Mesenchymal stem cell (in vitro differentiated cells and primary cell): ENCODE measurements around the gene GREB1L.

Source experiments
- DNase-seq: peaks from one replicate; pipeline ENCODE4 v3.0.0-alpha.2; 2013
- H2AFZ ChIP-seq: one replicate; pipeline ENCODE4 v1.6.1; 2013; ENCODE audit warnings: low read depth, mild to moderate bottlenecking, control low read depth, inconsistent platforms, low read length, moderate library complexity
- H2AK5ac ChIP-seq: 2 replicates; pipeline ENCODE4 v1.6.1; 2013; ENCODE audit warnings: low read length, moderate library complexity, mild to moderate bottlenecking, inconsistent platforms; ENCODE audit not compliant: severe bottlenecking
- H2BK120ac ChIP-seq: one replicate; pipeline ENCODE4 v1.6.1; 2013; ENCODE audit warnings: low read depth, mild to moderate bottlenecking, inconsistent platforms, low read length, moderate library complexity
- H2BK12ac ChIP-seq, 2 experiments: one replicate each; pipeline ENCODE4 v1.6.1; 2013; ENCODE audit warnings: inconsistent platforms in 2 of 2, low read length in 2 of 2, mild to moderate bottlenecking in 2 of 2, moderate library complexity in 2 of 2, control low read depth in 1 of 2
- H2BK15ac ChIP-seq: one replicate; pipeline ENCODE4 v1.6.1; 2013; ENCODE audit warnings: mild to moderate bottlenecking, low read depth, inconsistent platforms; ENCODE audit not compliant: poor library complexity, severe bottlenecking
- H2BK5ac ChIP-seq: 2 replicates; pipeline ENCODE4 v1.6.1; 2013; ENCODE audit warnings: low read depth, mild to moderate bottlenecking, low read length, control low read depth, inconsistent platforms; ENCODE audit not compliant: poor library complexity, severe bottlenecking
- H3K14ac ChIP-seq, 2 experiments: one replicate each; pipeline ENCODE4 v1.6.1; 2013; ENCODE audit warnings: inconsistent platforms in 2 of 2, low read length in 2 of 2, control low read depth in 1 of 2, mild to moderate bottlenecking in 1 of 2, moderate library complexity in 1 of 2
- H3K18ac ChIP-seq, 2 experiments: one replicate each; pipeline ENCODE4 v1.6.1; 2013; ENCODE audit warnings: inconsistent platforms in 2 of 2, low read length in 2 of 2, control low read depth in 1 of 2, low read depth in 1 of 2, mild to moderate bottlenecking in 1 of 2
- H3K23ac ChIP-seq, 2 experiments: one replicate each; pipeline ENCODE4 v1.6.1; 2013; ENCODE audit warnings: inconsistent platforms in 2 of 2, low read length in 2 of 2, mild to moderate bottlenecking in 2 of 2, moderate library complexity in 2 of 2, control low read depth in 1 of 2
- H3K27ac ChIP-seq: 2 replicates; pipeline ENCODE4 v1.5.1; 2013; ENCODE audit warnings: mild to moderate bottlenecking, moderate library complexity, low read length, control low read depth, inconsistent platforms; ENCODE audit not compliant: poor library complexity, severe bottlenecking
- H3K27me3 ChIP-seq, 2 experiments: 2 replicates each; pipeline versions ENCODE4 v1.6.1 to v1.7.0; 2013; ENCODE audit warnings: low read length in 2 of 2, mild to moderate bottlenecking in 2 of 2, moderate library complexity in 2 of 2, control low read depth in 1 of 2, inconsistent platforms in 1 of 2; ENCODE audit not compliant: control insufficient read depth in 1 of 2, insufficient read depth in 1 of 2
- H3K36me3 ChIP-seq, 2 experiments: 2 replicates each; pipeline versions ENCODE4 v1.6.1 to v1.7.0; 2013; ENCODE audit warnings: low read length in 2 of 2, control low read depth in 1 of 2, inconsistent platforms in 1 of 2, low read depth in 1 of 2, mild to moderate bottlenecking in 1 of 2; ENCODE audit not compliant: insufficient read depth in 2 of 2, control insufficient read depth in 1 of 2
- H3K4ac ChIP-seq, 2 experiments: one replicate each; pipeline ENCODE4 v1.6.1; 2013; ENCODE audit warnings: inconsistent platforms in 2 of 2, low read length in 2 of 2, mild to moderate bottlenecking in 2 of 2, moderate library complexity in 2 of 2, control low read depth in 1 of 2, low read depth in 1 of 2
- H3K4me1 ChIP-seq: 2 replicates; pipeline ENCODE4 v1.6.1; 2013; ENCODE audit warnings: low read depth, low read length, control low read depth; ENCODE audit not compliant: control insufficient read depth, insufficient read depth
- H3K4me2 ChIP-seq: 2 replicates; pipeline ENCODE4 v1.6.1; 2013; ENCODE audit warnings: low read length, mild to moderate bottlenecking, inconsistent platforms; ENCODE audit not compliant: poor library complexity, severe bottlenecking
- H3K4me3 ChIP-seq, 2 experiments: 2 replicates each; pipeline versions ENCODE4 v1.5.1 to v1.7.0; 2013; ENCODE audit warnings: low read length in 2 of 2, mild to moderate bottlenecking in 2 of 2, control low read depth in 1 of 2, low read depth in 1 of 2; ENCODE audit not compliant: insufficient read depth in 1 of 2
- H3K79me1 ChIP-seq: replicated peaks from 2 replicates; pipeline ENCODE4 v1.6.1; 2013; ENCODE audit warnings: mild to moderate bottlenecking, control low read depth, low read length, inconsistent platforms; ENCODE audit not compliant: poor library complexity, severe bottlenecking
- H3K9ac ChIP-seq: 2 replicates; pipeline ENCODE4 v1.7.0; 2013; ENCODE audit warnings: mild to moderate bottlenecking, low read length, moderate library complexity
- H3K9me3 ChIP-seq: 2 replicates; pipeline ENCODE4 v1.7.0; 2013; ENCODE audit warnings: mild to moderate bottlenecking, low read length; ENCODE audit not compliant: control insufficient read depth
- H4K8ac ChIP-seq: one replicate; pipeline ENCODE4 v1.6.1; 2013; ENCODE audit warnings: inconsistent platforms, mild to moderate bottlenecking, low read length, moderate library complexity
- H4K91ac ChIP-seq: one replicate; pipeline ENCODE4 v1.6.1; 2013; ENCODE audit warnings: mild to moderate bottlenecking, low read length, inconsistent platforms
- WGBS: methylation state at CpG from one replicate; pipeline ENCODE4 v1.1.7; 2013; ENCODE audit warnings: mixed read lengths; 5-methylcytosine and 5-hydroxymethylcytosine counted together

The GREB1L gene

GRCh38 chr18:21389903-21390302 lies 147.9 kb downstream of the GREB1L start:
- Histone ChIP-seq H2AFZ (no peak overlapping the region), H3K4me1 (peaks cover 1% of the 10 kb centered on the region), H2BK15ac (no peak overlapping the region), H3K27ac (no peak overlapping the region), H3K4ac (no peak overlapping the region), H3K9me3 (no peaks in the 10 kb centered on the region), H3K18ac (no peak overlapping the region), H2AK5ac (no peak overlapping the region), H4K8ac (no peak overlapping the region), H2BK12ac (no peak overlapping the region), H4K91ac (no peak overlapping the region), H3K4me2 (no peak overlapping the region), H3K27me3 (no peaks in the 10 kb centered on the region), H3K9ac (no peak overlapping the region), H3K14ac (no peak overlapping the region), H3K4me3 (no peak overlapping the region), H3K23ac (no peak overlapping the region), H2BK120ac (no peak overlapping the region), H3K79me1 (no peaks in the 10 kb centered on the region), H3K36me3 (no peaks in the 10 kb centered on the region), H2BK5ac (no peak overlapping the region)
- DNase-seq: no peak
- 100% methylated on average over 1 of the region's 1 CpG for WGBS

GRCh38 chr18:21391074-21391673 lies 149.1 kb downstream of the GREB1L start:
- 29% methylated on average over 1 of the region's 3 CpGs for WGBS
- Histone ChIP-seq H3K14ac (no peak overlapping the region), H2BK12ac (no peak overlapping the region), H2BK120ac (no peak overlapping the region), H3K9me3 (no peaks in the 10 kb centered on the region), H3K18ac (no peak overlapping the region), H2AK5ac (no peak overlapping the region), H3K9ac (no peak overlapping the region), H3K27me3 (no peaks in the 10 kb centered on the region), H3K23ac (no peak overlapping the region), H3K79me1 (no peaks in the 10 kb centered on the region), H3K27ac (no peak overlapping the region), H3K4me2 (no peak overlapping the region), H2AFZ (no peak overlapping the region), H2BK15ac (no peak overlapping the region), H3K4me1 (peaks cover 1% of the 10 kb centered on the region), H3K4ac (no peak overlapping the region), H3K36me3 (no peaks in the 10 kb centered on the region), H4K8ac (no peak overlapping the region), H3K4me3 (no peak overlapping the region), H4K91ac (no peak overlapping the region), H2BK5ac (no peak overlapping the region)
- peak; percentile 31 for DNase-seq

GRCh38 chr18:21393986-21394385 lies 152.0 kb downstream of the GREB1L start:
- WGBS: 97% methylated on average over 3 of the region's 3 CpGs

GRCh38 chr18:21398121-21398520 lies 156.1 kb downstream of the GREB1L start:
- Histone ChIP-seq H3K36me3 (no peaks in the 10 kb centered on the region), H3K4ac (no peak overlapping the region), H2AK5ac (no peak overlapping the region), H3K4me1 (no peaks in the 10 kb centered on the region), H3K4me3 (no peak overlapping the region), H3K79me1 (no peaks in the 10 kb centered on the region), H2BK15ac (no peak overlapping the region), H2AFZ (no peak overlapping the region), H2BK5ac (no peak overlapping the region), H3K23ac (no peak overlapping the region), H4K8ac (no peak overlapping the region), H3K9ac (no peak overlapping the region), H2BK12ac (no peak overlapping the region), H3K14ac (no peak overlapping the region), H3K27me3 (no peaks in the 10 kb centered on the region), H3K9me3 (no peaks in the 10 kb centered on the region), H4K91ac (no peak overlapping the region), H2BK120ac (no peak overlapping the region), H3K18ac (no peak overlapping the region), H3K27ac (no peak overlapping the region), H3K4me2 (no peak overlapping the region)
- DNase-seq: no peak
- WGBS: 63% methylated on average over 2 of the region's 2 CpGs

More at GRCh38 chr18:21393986-21394385, 152.0 kb downstream of the GREB1L start:
- no peak overlapping the region for H2BK12ac ChIP-seq
- H3K27ac ChIP-seq: no peak overlapping the region
- no peaks in the 10 kb centered on the region for H3K79me1 ChIP-seq
- no peak overlapping the region for H3K4ac ChIP-seq
- no peak overlapping the region for H2BK15ac ChIP-seq
- H3K36me3 ChIP-seq: no peaks in the 10 kb centered on the region
- no peak overlapping the region for H3K4me2 ChIP-seq
- H4K8ac ChIP-seq: no peak overlapping the region
- no peak overlapping the region for H4K91ac ChIP-seq
- no peak overlapping the region for H3K9ac ChIP-seq
- H2BK5ac ChIP-seq: no peak overlapping the region
- H2AK5ac ChIP-seq: no peak overlapping the region
- H3K18ac ChIP-seq: no peak overlapping the region
- no peak for DNase-seq
- no peaks in the 10 kb centered on the region for H3K27me3 ChIP-seq
- no peaks in the 10 kb centered on the region for H3K9me3 ChIP-seq
- H3K4me3 ChIP-seq: no peak overlapping the region
- peaks cover 1% of the 10 kb centered on the region for H3K4me1 ChIP-seq
- H2BK120ac ChIP-seq: no peak overlapping the region
- no peak overlapping the region for H3K23ac ChIP-seq
- no peak overlapping the region for H2AFZ ChIP-seq
- no peak overlapping the region for H3K14ac ChIP-seq
